ENCODE results near the gene HCST. TPM values are rescaled to one million over a fixed set of nuclear protein-coding genes. Genes with fewer than 3 reads are reported as not detected.
A peak's percentile ranks its signal among the peaks of the same experiment; 100 is the strongest.

Gene HCST
- total RNA-seq, 2 donors from 2014 or later = 1.3 to 1.5 TPM

- no peaks in the 10 kb centered on the region for H3K9me3 Mint-ChIP-seq
- peak overlapping the region; percentile 61 for H3K4me3 Mint-ChIP-seq
- H3K4me3 ChIP-seq (ENCODE audit: low read length) = peak overlapping the region; percentile 87
- TF ChIP-seq CTCF (conservative IDR thresholded peaks at IDR 0.05) = no peak
- H3K36me3 Mint-ChIP-seq (ENCODE audit: low read depth) = peaks cover 5% of the 10 kb centered on the region
- peaks cover 23% of the 10 kb centered on the region for H3K4me1 Mint-ChIP-seq
- peaks cover 6% of the 10 kb centered on the region for H3K4me1 ChIP-seq (ENCODE audit: control insufficient read depth, insufficient read depth, low read length)
- no peaks in the 10 kb centered on the region for H3K9me3 ChIP-seq (ENCODE audit: control insufficient read depth, low read length)
- no peak overlapping the region for H3K27ac ChIP-seq (ENCODE audit: low read depth, low read length)
- no peaks in the 10 kb centered on the region for H3K36me3 ChIP-seq (ENCODE audit: control insufficient read depth, insufficient read depth, low read length)
- 28 to 32% methylated on average over 9 to 11 of the region's 11 CpGs for WGBS, 2 experiments (ENCODE audit: insufficient coverage in 1 of 2, insufficient read length in 1 of 2)
- H3K9ac ChIP-seq (ENCODE audit: extremely low read depth, low read length, poor library complexity, severe bottlenecking) = peak overlapping the region; percentile 71
- DNase-seq = no peak
- no peak overlapping the region for H3K27ac Mint-ChIP-seq
- no peaks in the 10 kb centered on the region for H3K27me3 ChIP-seq (ENCODE audit: control insufficient read depth, insufficient read depth, low read length, poor library complexity, severe bottlenecking)
- no peaks in the 10 kb centered on the region for H3K27me3 Mint-ChIP-seq (ENCODE audit: insufficient read depth)
Observed at GRCh38 chr19:35936738-35937268, 34.5 kb downstream of the HCST start.

GRCh38 chr19:35937345-35938281, 35.3 kb downstream of the HCST start:
- Mint-ChIP-seq H3K27me3 (ENCODE audit: insufficient read depth) (no peaks in the 10 kb centered on the region), H3K9me3 (no peaks in the 10 kb centered on the region), H3K4me1 (peaks cover 23% of the 10 kb centered on the region), H3K4me3 (peak overlapping the region; percentile 61), H3K36me3 (ENCODE audit: low read depth) (peaks cover 9% of the 10 kb centered on the region), H3K27ac (no peak overlapping the region)
- H3K4me3 ChIP-seq (ENCODE audit: low read length) = peak overlapping the region; percentile 87
- no peaks in the 10 kb centered on the region for H3K9me3 ChIP-seq (ENCODE audit: control insufficient read depth, low read length)
- peaks cover 3% of the 10 kb centered on the region for H3K36me3 ChIP-seq (ENCODE audit: control insufficient read depth, insufficient read depth, low read length)
- peak overlapping the region; percentile 71 for H3K9ac ChIP-seq (ENCODE audit: extremely low read depth, low read length, poor library complexity, severe bottlenecking)
- peak; percentile 57 for DNase-seq
- H3K4me1 ChIP-seq (ENCODE audit: control insufficient read depth, insufficient read depth, low read length) = peaks cover 6% of the 10 kb centered on the region
- no peak overlapping the region for H3K27ac ChIP-seq (ENCODE audit: low read depth, low read length)
- H3K27me3 ChIP-seq (ENCODE audit: control insufficient read depth, insufficient read depth, low read length, poor library complexity, severe bottlenecking) = no peaks in the 10 kb centered on the region
- no peak for TF ChIP-seq CTCF (conservative IDR thresholded peaks at IDR 0.05)
- WGBS, 2 experiments (ENCODE audit: insufficient coverage in 1 of 2, insufficient read length in 1 of 2) = 78 to 80% methylated on average over 12 to 14 of the region's 14 CpGs

- Mint-ChIP-seq H3K4me3 (peak overlapping the region; percentile 61), H3K27me3 (ENCODE audit: insufficient read depth) (no peaks in the 10 kb centered on the region), H3K9me3 (no peaks in the 10 kb centered on the region), H3K4me1 (peaks cover 23% of the 10 kb centered on the region), H3K27ac (no peak overlapping the region), H3K36me3 (ENCODE audit: low read depth) (peaks cover 16% of the 10 kb centered on the region)
- Histone ChIP-seq H3K9me3 (ENCODE audit: control insufficient read depth, low read length) (no peaks in the 10 kb centered on the region), H3K36me3 (ENCODE audit: control insufficient read depth, insufficient read depth, low read length) (peaks cover 3% of the 10 kb centered on the region), H3K4me3 (ENCODE audit: low read length) (peak overlapping the region; percentile 87), H3K4me1 (ENCODE audit: control insufficient read depth, insufficient read depth, low read length) (peaks cover 6% of the 10 kb centered on the region), H3K9ac (ENCODE audit: extremely low read depth, low read length, poor library complexity, severe bottlenecking) (no peak overlapping the region), H3K27me3 (ENCODE audit: control insufficient read depth, insufficient read depth, low read length, poor library complexity, severe bottlenecking) (no peaks in the 10 kb centered on the region), H3K27ac (ENCODE audit: low read depth, low read length) (no peak overlapping the region)
- WGBS, 2 experiments (ENCODE audit: insufficient coverage in 1 of 2, insufficient read length in 1 of 2) = 93 to 95% methylated on average over 10 to 13 of the region's 13 CpGs
- DNase-seq = no peak
- TF ChIP-seq CTCF (conservative IDR thresholded peaks at IDR 0.05) = no peak
Observed at GRCh38 chr19:35938282-35939224, 36.2 kb downstream of the HCST start.
